A549 (cell line): ENCODE measurements around the gene CNOT3. TPM values are rescaled to one million over a fixed set of nuclear protein-coding genes. Genes with fewer than 3 reads are reported as not detected.

Experiments
- ATAC-seq, 2 experiments: fragments of 200-7000 bp in 1 of 2; fragments of >200 bp in 1 of 2; cut with Nextera tagmentation in 1 of 2; cut with Tn5 transposase in 1 of 2; 3 replicates each; pipeline versions ENCODE4 v1.8.0 to v1.9.1; 2018 to 2020; ENCODE audit warnings: mild to moderate bottlenecking in 1 of 2, moderate library complexity in 1 of 2
- CTCF ChIA-PET: fragments of 300-600 bp; sonication (Branson Sonifier 250); formaldehyde crosslinking; extraction: SDS; loops from one replicate; lab custom pipeline; 2021; ENCODE audit warnings: antibody characterized with exemption, inconsistent platforms; lab: Yijun Ruan, JAX
- POLR2A ChIA-PET: fragments of 350-600 bp; formaldehyde crosslinking; extraction: SDS; loops from one replicate; lab custom pipeline; 2021; ENCODE audit warnings: antibody characterized with exemption, inconsistent platforms; lab: Yijun Ruan, JAX
- DNase-seq, 2 experiments: peaks; one replicate each; pipeline versions ENCODE4 v3.0.0 to v3.0.0-alpha.2; 2011 to 2016; ENCODE audit warnings: low read depth in 1 of 2, low spot score in 1 of 2
- FAIRE-seq: peaks from 2 replicates; lab custom pipeline; 2011; peaks lifted over from hg19 to GRCh38; lab: Jason Lieb, UNC
- H3K27ac ChIP-seq, 2 experiments: fragments of >200 bp; sonication (Bioruptor Twin); formaldehyde crosslinking; 3 replicates each; pipeline ENCODE4 v1.5.1; 2016 to 2017
- H3K4me1 ChIP-seq: fragments of >200 bp; sonication (Bioruptor Twin); formaldehyde crosslinking; 3 replicates; pipeline ENCODE4 v1.6.1; 2016
- H3K4me2 ChIP-seq: fragments of >200 bp; sonication (Bioruptor Twin); formaldehyde crosslinking; 3 replicates; pipeline ENCODE4 v1.6.1; 2016
- H3K4me3 ChIP-seq: fragments of >200 bp; sonication (Bioruptor Twin); formaldehyde crosslinking; 3 replicates; pipeline ENCODE4 v1.5.1; 2016
- H3K9me3 ChIP-seq: fragments of >200 bp; sonication (Bioruptor Twin); formaldehyde crosslinking; 3 replicates; pipeline ENCODE4 v1.6.1; 2016
- CHD2 ChIP-seq: fragments of 150-350 bp; IDR thresholded peaks from 2 replicates; pipeline ENCODE4 v1.6.1; 2014; ENCODE audit warnings: low read length; ENCODE audit not compliant: partially characterized antibody
- CTCF ChIP-seq: fragments of >200 bp; sonication (Bioruptor Twin); formaldehyde crosslinking; IDR thresholded peaks from 3 replicates; pipeline ENCODE4 v1.5.1; 2016
- E2F6 ChIP-seq: IDR thresholded peaks from 2 replicates; pipeline ENCODE4 v1.6.1; 2012; ENCODE audit warnings: low read depth, borderline replicate concordance
- EHMT2 ChIP-seq: fragments of 200-600 bp; sonication (generic); IDR thresholded peaks from 2 replicates; pipeline ENCODE4 v1.6.1; 2016; ENCODE audit warnings: antibody characterized with exemption, low read depth, mild to moderate bottlenecking, moderate library complexity
- ESRRA ChIP-seq: fragments of 150-350 bp; IDR thresholded peaks from 2 replicates; pipeline ENCODE4 v1.6.1; 2014; ENCODE audit warnings: mild to moderate bottlenecking, low read length, borderline replicate concordance
- FOSB ChIP-seq: fragments of 250-450 bp; sonication (Bioruptor Pico); IDR thresholded peaks from 2 replicates; pipeline ENCODE4 v1.5.0; 2020; ENCODE audit warnings: mild to moderate bottlenecking, moderate library complexity
- HDAC2 ChIP-seq: fragments of 200-600 bp; sonication (generic); IDR thresholded peaks from 2 replicates; pipeline ENCODE4 v1.6.1; 2016
- HOXB13 ChIP-seq: fragments of 250-450 bp; sonication (Bioruptor Pico); IDR thresholded peaks from 2 replicates; pipeline ENCODE4 v1.5.0; 2020; ENCODE audit warnings: low read depth, mild to moderate bottlenecking, moderate library complexity
- JUN ChIP-seq, 2 experiments: fragments of >200 bp; sonication (Bioruptor Twin); formaldehyde crosslinking; IDR thresholded peaks; 2 replicates in 1 of 2; 3 replicates in 1 of 2; pipeline ENCODE4 v1.6.1; 2016 to 2017
- KDM5A ChIP-seq: fragments of 200-600 bp; sonication (generic); IDR thresholded peaks from 2 replicates; pipeline ENCODE4 v1.6.1; 2016; ENCODE audit warnings: antibody characterized with exemption, mild to moderate bottlenecking
- NFE2L2 ChIP-seq: fragments of 150-350 bp; conservative IDR thresholded peaks from 2 replicates; pipeline ENCODE4 v1.6.1; 2014; ENCODE audit warnings: low read length
- PBX3 ChIP-seq: IDR thresholded peaks from 2 replicates; pipeline ENCODE4 v1.6.1; 2012
- PHF8 ChIP-seq: fragments of 200-600 bp; sonication (generic); IDR thresholded peaks from 2 replicates; pipeline ENCODE4 v1.6.1; 2016; ENCODE audit warnings: low read depth, mild to moderate bottlenecking, antibody characterized with exemption, moderate library complexity, borderline replicate concordance
- POLR2A ChIP-seq: IDR thresholded peaks from 2 replicates; pipeline ENCODE4 v1.6.1; 2012; ENCODE audit warnings: mild to moderate bottlenecking, low read length
- POLR2AphosphoS2 ChIP-seq: conservative IDR thresholded peaks from 2 replicates; pipeline ENCODE4 v1.6.1; 2012; ENCODE audit warnings: low read length, improper control_type of control experiment, inconsistent platforms
- TP53 ChIP-seq: fragments of 250-450 bp; sonication (Bioruptor Pico); IDR thresholded peaks from 2 replicates; pipeline ENCODE4 v1.5.0; 2021; ENCODE audit warnings: mild to moderate bottlenecking, moderate library complexity
- USF2 ChIP-seq: fragments of 450-650 bp; IDR thresholded peaks from 2 replicates; pipeline ENCODE4 v1.6.1; 2014; ENCODE audit warnings: antibody characterized with exemption
- WGBS: methylation state at CpG from one replicate; pipeline ENCODE4 v1.1.6; 2017; ENCODE audit errors: missing lambda C conversion rate; 5-methylcytosine and 5-hydroxymethylcytosine counted together
- polyA plus RNA-seq, 4 experiments: library from polyadenylated mRNA; depleted of rRNA in 3 of 4; stranded (reverse); fragments of >200 nt; fragmentation: RNase III in 1 of 4; extraction: RNeasy Plus Mini Kit Qiagen cat#74134 plus additional on column Dnase treatment in 1 of 4; gene quantifications; 2 replicates in 3 of 4; 3 replicates in 1 of 4; pipeline ENCODE4 v1.2.3, GENCODE V29; 2011 to 2017

The CNOT3 gene
- polyA plus RNA-seq, 2 of the 4 experiments (the other 2 are of a cell fraction): 24.9 to 59.2 TPM

- CTCF ChIA-PET: interaction anchor here (0.6 to 3.9 kb wide), 5 partner anchors 7 to 928 kb away, joined by 3 to 27 read pairs (median 7); no protein-coding TSS in a partner anchor
- POLR2A ChIA-PET: interaction anchor here (0.7 to 3.0 kb wide), 10 partner anchors 10 to 180 kb away, joined by 3 to 37 read pairs (median 6); partner anchors contain the start of genes CNOT3, MBOAT7, PRPF31 and RPS9
- DNase-seq (peak in 1 of 2 experiments; percentile 33), FAIRE-seq (no peak), ATAC-seq (peak; percentile 4 to 8; a peak in 5 of 6 replicates)
- H3K4me3 ChIP-seq: peak overlapping the region; percentile 56
- WGBS: 11% methylated on average over 28 of the region's 28 CpGs
- H3K27ac ChIP-seq: peak overlapping the region; percentile 76 to 87
- no peak for TF ChIP-seq NFE2L2
- no peak for TF ChIP-seq JUN (IDR thresholded peaks at IDR 0.05)
- TF ChIP-seq POLR2AphosphoS2: no peak
- peak; percentile 49; the same call in 1 of the 2 replicates for TF ChIP-seq PHF8
- no peak for TF ChIP-seq TP53
- peaks cover 31% of the 10 kb centered on the region for H3K4me1 ChIP-seq
- peak overlapping the region; percentile 85 for H3K4me2 ChIP-seq
- no peaks in the 10 kb centered on the region for H3K9me3 ChIP-seq
Observed at GRCh38 chr19:54160182-54160811, 22.7 kb downstream of the CNOT3 start.

- POLR2A ChIA-PET: interaction anchor here (0.7 to 1.1 kb wide), 2 partner anchors 29 to 178 kb away, joined by 5 to 7 read pairs; partner anchors contain the start of gene MBOAT7
Observed at GRCh38 chr19:54160854-54161253, 23.3 kb downstream of the CNOT3 start.

More at GRCh38 chr19:54160854-54161253, 23.3 kb downstream of the CNOT3 start:
- no peak for TF ChIP-seq CTCF
- no peak for TF ChIP-seq HOXB13
- no peak for TF ChIP-seq ESRRA
- TF ChIP-seq CHD2: no peak
- TF ChIP-seq POLR2A: no peak
- no peak for TF ChIP-seq HDAC2
- TF ChIP-seq FOSB: no peak
- TF ChIP-seq E2F6: no peak
- TF ChIP-seq USF2: no peak
- TF ChIP-seq EHMT2: no peak
- TF ChIP-seq KDM5A: no peak
- no peak for TF ChIP-seq PBX3
- no peak for ATAC-seq
- no peak for DNase-seq
- Histone ChIP-seq H3K4me3 (peak overlapping the region; percentile 56), H3K9me3 (no peaks in the 10 kb centered on the region), H3K4me1 (peaks cover 31% of the 10 kb centered on the region), H3K27ac (peak overlapping the region; percentile 76 to 87; a peak in 5 of 6 replicates), H3K4me2 (peak overlapping the region; percentile 85)
- CTCF ChIA-PET: interaction anchor here (0.6 to 3.9 kb wide), 4 partner anchors 7 to 928 kb away, joined by 3 to 27 read pairs (median 14); no protein-coding TSS in a partner anchor
- no peak for FAIRE-seq
- WGBS: 84% methylated on average over 13 of the region's 13 CpGs
